ENCODE data around the gene CD300E. TPM values are rescaled to one million over a fixed set of nuclear protein-coding genes. Genes with fewer than 3 reads are reported as not detected.

The CD300E gene
- total and polyA plus RNA-seq, 2 donors (not counting 1 experiment from before 2014, with no cell fraction given), result not detected

DNA sequence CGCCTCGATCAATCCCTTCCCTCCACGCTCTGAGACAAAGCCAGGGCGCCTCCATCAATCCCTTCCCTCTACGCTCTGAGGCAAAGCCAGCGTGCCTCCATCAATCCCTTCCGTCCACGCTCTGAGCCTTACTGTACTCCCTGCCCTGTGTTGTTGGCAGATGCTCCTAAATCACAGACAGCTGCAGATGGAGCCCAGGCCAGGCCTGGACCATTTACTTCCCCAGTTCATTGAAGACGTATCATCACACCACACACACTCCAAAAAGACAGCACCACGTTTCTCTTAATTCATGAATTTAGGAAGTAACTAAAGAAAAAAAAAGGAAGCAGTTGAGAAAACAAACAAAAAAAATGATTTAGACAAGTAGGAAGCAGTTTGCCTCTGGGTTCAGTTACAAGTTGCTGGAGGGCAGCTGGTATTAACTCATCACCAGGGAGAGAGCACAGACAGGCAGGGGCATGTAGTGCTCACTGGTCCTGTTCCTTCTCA, 24.0 kb downstream of the CD300E start:
- H3K27me3 ChIP-seq (ENCODE audit: control insufficient read depth, insufficient read depth, low read length), result no peaks in the 10 kb centered on the region
- H3K27ac ChIP-seq (ENCODE audit: insufficient read depth, low read length), result no peak overlapping the region
- H2AFZ ChIP-seq (ENCODE audit: low read length), result no peak overlapping the region
- H3K4me2 ChIP-seq (ENCODE audit: extremely low read depth, insufficient read depth, low read length), result no peak overlapping the region
- no peaks in the 10 kb centered on the region for H3K79me2 ChIP-seq (ENCODE audit: control insufficient read depth, insufficient read depth, low read length)
- H3K4me3 ChIP-seq (replicated peaks in 1 of 4; ENCODE audit: control extremely low read depth in 1 of 4, insufficient read depth in 1 of 4, low read depth in 3 of 4, low read length in 4 of 4), result no peak overlapping the region
- no peaks in the 10 kb centered on the region for H3K4me1 ChIP-seq (ENCODE audit: control insufficient read depth, extremely low read depth, insufficient read depth, low read length)
- H3K9me3 ChIP-seq (ENCODE audit: control insufficient read depth, insufficient read depth, low read depth, low read length), result no peaks in the 10 kb centered on the region
- TF ChIP-seq CTCF (conservative IDR thresholded peaks at IDR 0.05 in 1 of 2, IDR thresholded peaks at IDR 0.05 in 1 of 2; ENCODE audit: low read depth in 1 of 2, low read length in 2 of 2), result no peak
- TF ChIP-seq EZH2 (IDR thresholded peaks at IDR 0.05; ENCODE audit: low read length, missing control alignments), result no peak
- no peak overlapping the region for H3K9ac ChIP-seq (ENCODE audit: insufficient read depth, low read length)
- no peak for DNase-seq (ENCODE audit: low read depth in 2 of 2)
- no peaks in the 10 kb centered on the region for H3K36me3 ChIP-seq (ENCODE audit: control insufficient read depth, insufficient read depth, low read length)
- no peaks in the 10 kb centered on the region for H4K20me1 ChIP-seq (ENCODE audit: control insufficient read depth, extremely low read depth, insufficient read depth, low read length)

- no peaks in the 10 kb centered on the region for H3K4me1 ChIP-seq (ENCODE audit: control insufficient read depth, extremely low read depth, insufficient read depth, low read length)
- H3K36me3 ChIP-seq (ENCODE audit: control insufficient read depth, insufficient read depth, low read length), result no peaks in the 10 kb centered on the region
- no peak overlapping the region for H3K4me2 ChIP-seq (ENCODE audit: extremely low read depth, insufficient read depth, low read length)
- no peak overlapping the region for H2AFZ ChIP-seq (ENCODE audit: low read length)
- H3K27ac ChIP-seq (ENCODE audit: insufficient read depth, low read length), result no peak overlapping the region
- no peaks in the 10 kb centered on the region for H3K27me3 ChIP-seq (ENCODE audit: control insufficient read depth, insufficient read depth, low read length)
- H3K79me2 ChIP-seq (ENCODE audit: control insufficient read depth, insufficient read depth, low read length), result no peaks in the 10 kb centered on the region
- no peaks in the 10 kb centered on the region for H3K9me3 ChIP-seq (ENCODE audit: control insufficient read depth, insufficient read depth, low read depth, low read length)
- no peak overlapping the region for H3K9ac ChIP-seq (ENCODE audit: insufficient read depth, low read length)
- H3K4me3 ChIP-seq (replicated peaks in 1 of 4; ENCODE audit: control extremely low read depth in 1 of 4, insufficient read depth in 1 of 4, low read depth in 3 of 4, low read length in 4 of 4), result no peak overlapping the region
- TF ChIP-seq EZH2 (IDR thresholded peaks at IDR 0.05; ENCODE audit: low read length, missing control alignments) (no peak), CTCF (conservative IDR thresholded peaks at IDR 0.05 in 1 of 2, IDR thresholded peaks at IDR 0.05 in 1 of 2; ENCODE audit: low read depth in 1 of 2, low read length in 2 of 2) (no peak)
- DNase-seq (ENCODE audit: low read depth in 2 of 2), result no peak
- no peaks in the 10 kb centered on the region for H4K20me1 ChIP-seq (ENCODE audit: control insufficient read depth, extremely low read depth, insufficient read depth, low read length)
These were observed 24.5 kb downstream of the CD300E start for GRCh38 chr17:74599023-74599399.

DNA sequence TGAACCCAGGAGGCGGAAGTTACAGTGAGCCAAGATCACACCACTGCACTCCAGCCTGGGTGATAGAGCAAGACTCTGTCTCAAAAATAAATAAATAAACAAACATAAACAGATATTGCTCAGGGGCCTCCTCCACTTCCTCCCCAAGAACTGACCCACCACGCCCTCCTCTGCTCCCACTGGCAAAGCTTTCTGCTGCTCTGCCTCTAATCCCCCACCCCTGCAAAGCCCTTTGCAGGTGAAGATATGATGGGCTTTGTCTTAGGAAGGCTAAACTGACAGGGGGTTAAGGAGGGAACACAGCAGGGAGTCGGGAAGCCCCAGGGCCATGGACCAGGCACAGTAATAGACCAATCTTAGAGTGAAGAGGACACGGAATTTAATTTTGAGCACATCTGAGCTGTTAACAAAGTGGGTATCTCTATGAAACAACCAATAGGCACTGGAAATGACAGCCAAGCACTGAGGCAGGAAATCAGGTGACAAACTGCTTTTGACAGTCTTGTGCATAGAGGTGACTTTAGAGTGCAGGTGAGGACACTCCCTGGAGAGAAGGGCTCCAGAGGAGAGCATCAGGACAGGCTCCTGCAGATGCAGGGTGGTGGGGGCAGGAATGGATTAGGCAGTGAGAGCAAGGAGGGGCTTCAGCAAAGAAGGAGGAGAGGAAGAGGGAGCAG, 25.1 kb downstream of the CD300E start:
- no peaks in the 10 kb centered on the region for H3K79me2 ChIP-seq (ENCODE audit: control insufficient read depth, insufficient read depth, low read length)
- H3K27me3 ChIP-seq (ENCODE audit: control insufficient read depth, insufficient read depth, low read length), result no peaks in the 10 kb centered on the region
- no peak overlapping the region for H3K4me2 ChIP-seq (ENCODE audit: extremely low read depth, insufficient read depth, low read length)
- TF ChIP-seq EZH2 (IDR thresholded peaks at IDR 0.05; ENCODE audit: low read length, missing control alignments) (no peak), CTCF (conservative IDR thresholded peaks at IDR 0.05 in 1 of 2, IDR thresholded peaks at IDR 0.05 in 1 of 2; ENCODE audit: low read depth in 1 of 2, low read length in 2 of 2) (no peak)
- no peaks in the 10 kb centered on the region for H3K4me1 ChIP-seq (ENCODE audit: control insufficient read depth, extremely low read depth, insufficient read depth, low read length)
- H3K9me3 ChIP-seq (ENCODE audit: control insufficient read depth, insufficient read depth, low read depth, low read length), result no peaks in the 10 kb centered on the region
- no peak overlapping the region for H3K27ac ChIP-seq (ENCODE audit: insufficient read depth, low read length)
- no peaks in the 10 kb centered on the region for H3K36me3 ChIP-seq (ENCODE audit: control insufficient read depth, insufficient read depth, low read length)
- DNase-seq (ENCODE audit: low read depth in 2 of 2), result no peak
- H3K9ac ChIP-seq (ENCODE audit: insufficient read depth, low read length), result no peak overlapping the region
- H4K20me1 ChIP-seq (ENCODE audit: control insufficient read depth, extremely low read depth, insufficient read depth, low read length), result no peaks in the 10 kb centered on the region
- no peak overlapping the region for H2AFZ ChIP-seq (ENCODE audit: low read length)
- H3K4me3 ChIP-seq (replicated peaks in 1 of 4; ENCODE audit: control extremely low read depth in 1 of 4, insufficient read depth in 1 of 4, low read depth in 3 of 4, low read length in 4 of 4), result no peak overlapping the region

All from fibroblast of lung (primary cell).